ENCODE results near the gene ELMO1.

GRCh38 chr7:37379546-37380277, 69.0 kb downstream of the ELMO1 start:
- TF ChIP-seq CTCF (IDR thresholded peaks at IDR 0.05) (no peak), POLR2A (IDR thresholded peaks at IDR 0.05) (no peak)

All from body of pancreas (tissue), 4 donors.